Right atrium auricular region (tissue), 2 donors: ENCODE results near the gene PDE4D. TPM values are rescaled to one million over a fixed set of nuclear protein-coding genes. Genes with fewer than 3 reads are reported as not detected.

Experiments used
- DNase-seq: peaks from one replicate; pipeline ENCODE4 v3.0.0-alpha.2; 2019; ENCODE audit warnings: low spot score
- H3K27ac ChIP-seq, 2 donors: fragments of 200-600 bp; sonication (generic); 1 replicate in 1 of 2; 2 replicates in 1 of 2; pipeline ENCODE4 v1.5.1; 2016 to 2019
- H3K27me3 ChIP-seq, 2 donors: fragments of 200-600 bp; sonication (generic); one replicate each; pipeline versions ENCODE4 v1.5.1 to v1.6.0; 2017 to 2019
- H3K36me3 ChIP-seq: fragments of 200-600 bp; sonication (generic); one replicate; pipeline ENCODE4 v1.5.1; 2016
- H3K4me1 ChIP-seq, 2 donors: fragments of 200-600 bp; sonication (generic); one replicate each; pipeline versions ENCODE4 v1.5.1 to v1.6.0; 2017 to 2019
- H3K4me3 ChIP-seq, 2 donors: fragments of 200-600 bp; sonication (generic); 1 replicate in 1 of 2; 2 replicates in 1 of 2; pipeline ENCODE4 v1.5.1; 2017 to 2019; ENCODE audit warnings: mild to moderate bottlenecking in 1 of 2, moderate library complexity in 1 of 2
- H3K9me3 ChIP-seq, 2 donors: fragments of 200-600 bp; sonication (generic); one replicate each; pipeline ENCODE4 v1.5.1; 2019
- CTCF ChIP-seq, 2 donors: fragments of 200-600 bp; sonication (generic); IDR thresholded peaks; one replicate each; pipeline ENCODE4 v1.5.1; 2019; ENCODE audit warnings: antibody characterized with exemption in 2 of 2
- total RNA-seq, 2 donors: library from RNA; depleted of rRNA; stranded (reverse); fragments of >200 nt; gene quantifications; one replicate each; pipeline ENCODE4 v1.1.0, GENCODE V29; 2016

PDE4D gene
- total RNA-seq, 2 donors from 2014 or later = 43.3 to 44.0 TPM

- DNase-seq = no peak
- Histone ChIP-seq H3K9me3 (no peaks in the 10 kb centered on the region), H3K4me1 (no peaks in the 10 kb centered on the region), H3K4me3 (no peak overlapping the region), H3K27me3 (no peaks in the 10 kb centered on the region), H3K36me3 (no peaks in the 10 kb centered on the region), H3K27ac (no peak overlapping the region)
- TF ChIP-seq CTCF (IDR thresholded peaks at IDR 0.05) = no peak
Observed at GRCh38 chr5:59665086-59665831, 228.3 kb downstream of the PDE4D start.

GRCh38 chr5:59661954-59662615, 231.4 kb downstream of the PDE4D start:
- Histone ChIP-seq H3K4me1 (no peaks in the 10 kb centered on the region), H3K4me3 (no peak overlapping the region), H3K27me3 (no peaks in the 10 kb centered on the region), H3K36me3 (no peaks in the 10 kb centered on the region), H3K9me3 (no peaks in the 10 kb centered on the region), H3K27ac (no peak overlapping the region)
- no peak for DNase-seq
- no peak for TF ChIP-seq CTCF (IDR thresholded peaks at IDR 0.05)

- Histone ChIP-seq H3K9me3 (no peaks in the 10 kb centered on the region), H3K27me3 (no peaks in the 10 kb centered on the region), H3K4me1 (no peaks in the 10 kb centered on the region), H3K36me3 (no peaks in the 10 kb centered on the region), H3K27ac (no peak overlapping the region), H3K4me3 (no peak overlapping the region)
- no peak for TF ChIP-seq CTCF (IDR thresholded peaks at IDR 0.05)
- no peak for DNase-seq
Observed at GRCh38 chr5:59661311-59661710, 232.2 kb downstream of the PDE4D start.

GRCh38 chr5:59660737-59661136, 232.8 kb downstream of the PDE4D start:
- no peak for DNase-seq
- Histone ChIP-seq H3K36me3 (no peaks in the 10 kb centered on the region), H3K9me3 (no peaks in the 10 kb centered on the region), H3K27me3 (no peaks in the 10 kb centered on the region), H3K27ac (no peak overlapping the region), H3K4me3 (no peak overlapping the region), H3K4me1 (no peaks in the 10 kb centered on the region)
- peak in 1 of 2 donors; percentile 52 for TF ChIP-seq CTCF (IDR thresholded peaks at IDR 0.05)

GRCh38 chr5:59656351-59657254, 236.9 kb downstream of the PDE4D start:
- Histone ChIP-seq H3K4me3 (no peak overlapping the region), H3K9me3 (no peaks in the 10 kb centered on the region), H3K27me3 (no peaks in the 10 kb centered on the region), H3K4me1 (no peaks in the 10 kb centered on the region), H3K36me3 (no peaks in the 10 kb centered on the region), H3K27ac (no peak overlapping the region)
- TF ChIP-seq CTCF (IDR thresholded peaks at IDR 0.05) = no peak
- DNase-seq = no peak
